ENCODE measurements around the gene ALDH2. TPM values are rescaled to one million over a fixed set of nuclear protein-coding genes. Genes with fewer than 3 reads are reported as not detected.

Gene ALDH2
- total and polyA plus RNA-seq, 2 experiments from 2014 or later: 21.7 to 38.5 TPM

GRCh38 chr12:111825509-111825908, 58.8 kb downstream of the ALDH2 start:
- H3K36me3 ChIP-seq (ENCODE audit: low read depth): no peaks in the 10 kb centered on the region
- H3K4me1 ChIP-seq (ENCODE audit: insufficient read depth): no peaks in the 10 kb centered on the region
- TF ChIP-seq EZH2phosphoT487 (IDR thresholded peaks at IDR 0.05; ENCODE audit: insufficient read depth, low read depth) (no peak), EZH2 (IDR thresholded peaks at IDR 0.05; ENCODE audit: insufficient read depth, poor library complexity, severe bottlenecking) (no peak)
- no peaks in the 10 kb centered on the region for H3K9me2 ChIP-seq (ENCODE audit: insufficient read depth)
- no peak overlapping the region for H3K4me2 ChIP-seq (ENCODE audit: unreplicated experiment)
- in situ Hi-C loops (cut with MboI): no loop called here
- no peak overlapping the region for H3K9ac ChIP-seq
- no peak overlapping the region for H3K4me3 ChIP-seq
- no peak for DNase-seq
- no peaks in the 10 kb centered on the region for H3F3A ChIP-seq (ENCODE audit: insufficient read depth)
- H3K27ac ChIP-seq: no peak overlapping the region
- H3K79me2 ChIP-seq (ENCODE audit: insufficient read depth): no peaks in the 10 kb centered on the region
- no peaks in the 10 kb centered on the region for H3K9me3 ChIP-seq (ENCODE audit: low read depth)
- peaks cover 30% of the 10 kb centered on the region for H3K27me3 ChIP-seq (replicated peaks; ENCODE audit: insufficient read depth)
- WGBS, 2 experiments (ENCODE audit: low coverage in 1 of 2, low lambda C conversion rate in 2 of 2, missing lambda C conversion rate in 2 of 2): 55 to 57% methylated on average over 5 of the region's 5 CpGs
- H2AFZ ChIP-seq: no peak overlapping the region
- H4K20me1 ChIP-seq (ENCODE audit: insufficient read depth): no peaks in the 10 kb centered on the region

GRCh38 chr12:111826316-111826715, 59.6 kb downstream of the ALDH2 start:
- no peak overlapping the region for H2AFZ ChIP-seq
- no peaks in the 10 kb centered on the region for H3K4me1 ChIP-seq (ENCODE audit: insufficient read depth)
- H3F3A ChIP-seq (ENCODE audit: insufficient read depth): no peaks in the 10 kb centered on the region
- no peak overlapping the region for H3K9ac ChIP-seq
- peaks cover 28% of the 10 kb centered on the region for H3K27me3 ChIP-seq (replicated peaks; ENCODE audit: insufficient read depth)
- no peaks in the 10 kb centered on the region for H4K20me1 ChIP-seq (ENCODE audit: insufficient read depth)
- in situ Hi-C loops (cut with MboI): no loop called here
- H3K36me3 ChIP-seq (ENCODE audit: low read depth): no peaks in the 10 kb centered on the region
- WGBS, 2 experiments (ENCODE audit: low coverage in 1 of 2, low lambda C conversion rate in 2 of 2, missing lambda C conversion rate in 2 of 2): 3% methylated on average over 3 of the region's 3 CpGs
- no peak overlapping the region for H3K4me3 ChIP-seq
- no peaks in the 10 kb centered on the region for H3K79me2 ChIP-seq (ENCODE audit: insufficient read depth)
- H3K9me2 ChIP-seq (ENCODE audit: insufficient read depth): no peaks in the 10 kb centered on the region
- H3K9me3 ChIP-seq (ENCODE audit: low read depth): no peaks in the 10 kb centered on the region
- TF ChIP-seq EZH2 (IDR thresholded peaks at IDR 0.05; ENCODE audit: insufficient read depth, poor library complexity, severe bottlenecking) (no peak), EZH2phosphoT487 (IDR thresholded peaks at IDR 0.05; ENCODE audit: insufficient read depth, low read depth) (no peak)
- DNase-seq: peak; percentile 3
- no peak overlapping the region for H3K27ac ChIP-seq
- no peak overlapping the region for H3K4me2 ChIP-seq (ENCODE audit: unreplicated experiment)

DNA sequence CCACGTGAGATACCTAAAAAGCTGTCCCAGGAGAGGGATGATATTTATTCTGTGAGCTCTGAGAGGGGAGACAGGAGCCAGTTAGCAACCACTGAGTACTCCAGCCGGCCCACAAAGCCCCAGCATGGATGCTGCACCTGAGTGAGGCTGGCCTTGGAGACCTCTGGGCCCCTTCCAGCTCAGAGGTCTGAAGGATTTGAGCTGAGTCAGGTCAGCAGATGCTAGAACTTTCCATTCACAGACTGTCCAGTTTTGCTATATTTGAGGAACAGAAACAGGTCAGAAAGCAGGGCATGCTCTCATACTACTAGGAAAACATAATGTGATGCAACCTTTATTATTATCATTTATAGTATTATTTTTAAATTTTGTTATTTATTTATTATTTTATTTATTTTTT, 60.3 kb downstream of the ALDH2 start:
- 47 to 50% methylated on average over 2 of the region's 2 CpGs for WGBS, 2 experiments (ENCODE audit: low coverage in 1 of 2, low lambda C conversion rate in 2 of 2, missing lambda C conversion rate in 2 of 2)

GRCh38 chr12:111827907-111828306, 61.2 kb downstream of the ALDH2 start:
- Histone ChIP-seq H3K27ac (no peak overlapping the region), H3K27me3 (replicated peaks; ENCODE audit: insufficient read depth) (peaks cover 14% of the 10 kb centered on the region; the same call in 1 of the 2 replicates), H3K4me1 (ENCODE audit: insufficient read depth) (no peaks in the 10 kb centered on the region), H3K9ac (no peak overlapping the region), H3F3A (ENCODE audit: insufficient read depth) (no peaks in the 10 kb centered on the region), H3K9me3 (ENCODE audit: low read depth) (no peaks in the 10 kb centered on the region), H3K79me2 (ENCODE audit: insufficient read depth) (no peaks in the 10 kb centered on the region), H3K4me3 (no peak overlapping the region), H2AFZ (no peak overlapping the region), H3K4me2 (ENCODE audit: unreplicated experiment) (no peak overlapping the region), H3K36me3 (ENCODE audit: low read depth) (no peaks in the 10 kb centered on the region), H3K9me2 (ENCODE audit: insufficient read depth) (no peaks in the 10 kb centered on the region), H4K20me1 (ENCODE audit: insufficient read depth) (no peaks in the 10 kb centered on the region)
- 50 to 59% methylated on average over 4 of the region's 4 CpGs for WGBS, 2 experiments (ENCODE audit: low coverage in 1 of 2, low lambda C conversion rate in 2 of 2, missing lambda C conversion rate in 2 of 2)
- in situ Hi-C loops (cut with MboI): no loop called here
- no peak for TF ChIP-seq EZH2 (IDR thresholded peaks at IDR 0.05; ENCODE audit: insufficient read depth, poor library complexity, severe bottlenecking)
- no peak for TF ChIP-seq EZH2phosphoT487 (IDR thresholded peaks at IDR 0.05; ENCODE audit: insufficient read depth, low read depth)
- no peak for DNase-seq

More for the DNA sequence above, 60.3 kb downstream of the ALDH2 start:
- in situ Hi-C loops (cut with MboI): no loop called here
- H3K79me2 ChIP-seq (ENCODE audit: insufficient read depth): no peaks in the 10 kb centered on the region
- no peaks in the 10 kb centered on the region for H3K4me1 ChIP-seq (ENCODE audit: insufficient read depth)
- no peak overlapping the region for H2AFZ ChIP-seq
- H3K9ac ChIP-seq: no peak overlapping the region
- H3K27ac ChIP-seq: no peak overlapping the region
- H3K9me2 ChIP-seq (ENCODE audit: insufficient read depth): no peaks in the 10 kb centered on the region
- H3K4me2 ChIP-seq (ENCODE audit: unreplicated experiment): no peak overlapping the region
- TF ChIP-seq EZH2 (IDR thresholded peaks at IDR 0.05; ENCODE audit: insufficient read depth, poor library complexity, severe bottlenecking) (no peak), EZH2phosphoT487 (IDR thresholded peaks at IDR 0.05; ENCODE audit: insufficient read depth, low read depth) (no peak)
- no peak overlapping the region for H3K4me3 ChIP-seq
- DNase-seq: no peak
- no peaks in the 10 kb centered on the region for H4K20me1 ChIP-seq (ENCODE audit: insufficient read depth)
- H3K36me3 ChIP-seq (ENCODE audit: low read depth): no peaks in the 10 kb centered on the region
- no peaks in the 10 kb centered on the region for H3F3A ChIP-seq (ENCODE audit: insufficient read depth)
- no peaks in the 10 kb centered on the region for H3K9me3 ChIP-seq (ENCODE audit: low read depth)
- peaks cover 21% of the 10 kb centered on the region for H3K27me3 ChIP-seq (replicated peaks; ENCODE audit: insufficient read depth)

All from GM23248 (cell line).